ENCODE measurements around the gene LHX3.

LHX3 gene

DNA sequence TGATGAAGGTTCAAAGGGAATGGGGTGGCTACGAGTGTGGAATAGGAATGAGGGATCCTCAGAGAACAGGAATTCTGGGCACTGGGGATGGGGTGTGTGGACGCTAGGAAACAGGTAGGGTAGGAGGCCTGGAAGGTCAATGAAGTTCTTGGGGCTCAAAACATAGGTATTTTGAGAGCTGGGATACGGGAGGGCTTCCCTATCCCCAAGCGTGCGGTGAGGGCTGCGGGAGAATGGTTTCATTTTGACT, 40.0 kb upstream of the LHX3 start:
- TF ChIP-seq, protein P1, sequence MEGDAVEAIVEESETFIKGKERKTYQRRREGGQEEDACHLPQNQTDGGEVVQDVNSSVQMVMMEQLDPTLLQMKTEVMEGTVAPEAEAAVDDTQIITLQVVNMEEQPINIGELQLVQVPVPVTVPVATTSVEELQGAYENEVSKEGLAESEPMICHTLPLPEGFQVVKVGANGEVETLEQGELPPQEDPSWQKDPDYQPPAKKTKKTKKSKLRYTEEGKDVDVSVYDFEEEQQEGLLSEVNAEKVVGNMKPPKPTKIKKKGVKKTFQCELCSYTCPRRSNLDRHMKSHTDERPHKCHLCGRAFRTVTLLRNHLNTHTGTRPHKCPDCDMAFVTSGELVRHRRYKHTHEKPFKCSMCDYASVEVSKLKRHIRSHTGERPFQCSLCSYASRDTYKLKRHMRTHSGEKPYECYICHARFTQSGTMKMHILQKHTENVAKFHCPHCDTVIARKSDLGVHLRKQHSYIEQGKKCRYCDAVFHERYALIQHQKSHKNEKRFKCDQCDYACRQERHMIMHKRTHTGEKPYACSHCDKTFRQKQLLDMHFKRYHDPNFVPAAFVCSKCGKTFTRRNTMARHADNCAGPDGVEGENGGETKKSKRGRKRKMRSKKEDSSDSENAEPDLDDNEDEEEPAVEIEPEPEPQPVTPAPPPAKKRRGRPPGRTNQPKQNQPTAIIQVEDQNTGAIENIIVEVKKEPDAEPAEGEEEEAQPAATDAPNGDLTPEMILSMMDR (IDR thresholded peaks at IDR 0.05; ENCODE audit: low read depth, low read length) = no peak
- peak overlapping the region; percentile 84 for H3K4me3 ChIP-seq (ENCODE audit: low read depth, low read length)

DNA sequence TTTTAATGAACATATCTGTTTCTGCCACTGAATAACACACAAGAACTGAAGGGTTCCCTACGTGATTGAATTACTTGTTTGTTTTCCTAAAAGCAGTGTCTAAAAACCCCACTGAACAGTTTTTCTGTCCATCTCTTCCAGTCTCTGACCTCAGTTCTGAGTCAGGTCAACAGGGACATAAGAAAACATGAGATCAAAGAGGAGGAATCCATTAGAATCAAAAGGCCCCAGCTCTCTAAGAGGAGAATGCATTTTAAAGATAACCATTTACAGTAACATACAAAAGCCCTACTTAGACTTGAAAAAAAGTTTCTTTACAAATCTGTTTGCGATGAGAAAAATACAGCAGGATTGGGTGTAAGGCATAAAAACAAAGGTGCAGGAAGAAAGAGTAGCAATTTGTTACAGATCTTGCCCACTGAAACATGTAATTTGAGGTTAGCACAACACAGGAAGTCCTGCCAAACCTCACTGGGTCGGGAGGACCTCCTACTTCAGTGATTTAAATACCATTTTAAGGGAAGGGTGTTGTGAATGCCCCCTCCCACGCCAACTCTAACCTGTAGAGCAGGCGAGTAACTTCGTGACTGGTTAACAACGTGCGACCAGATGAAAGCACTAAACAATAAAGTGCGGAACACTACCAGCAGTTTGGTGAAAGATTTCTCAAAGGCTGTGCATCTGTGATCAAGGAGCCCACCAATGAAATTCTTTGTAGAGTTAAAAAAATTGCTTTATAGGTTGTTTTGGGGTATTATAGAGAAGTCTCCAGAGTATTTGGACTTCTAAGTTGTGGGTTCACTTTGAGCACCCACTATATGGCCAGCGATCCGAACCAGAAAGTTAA, 39.4 kb upstream of the LHX3 start:
- TF ChIP-seq, protein P1 (IDR thresholded peaks at IDR 0.05; ENCODE audit: low read depth, low read length) = no peak
- H3K4me3 ChIP-seq (ENCODE audit: low read depth, low read length) = peak overlapping the region; percentile 84

DNA sequence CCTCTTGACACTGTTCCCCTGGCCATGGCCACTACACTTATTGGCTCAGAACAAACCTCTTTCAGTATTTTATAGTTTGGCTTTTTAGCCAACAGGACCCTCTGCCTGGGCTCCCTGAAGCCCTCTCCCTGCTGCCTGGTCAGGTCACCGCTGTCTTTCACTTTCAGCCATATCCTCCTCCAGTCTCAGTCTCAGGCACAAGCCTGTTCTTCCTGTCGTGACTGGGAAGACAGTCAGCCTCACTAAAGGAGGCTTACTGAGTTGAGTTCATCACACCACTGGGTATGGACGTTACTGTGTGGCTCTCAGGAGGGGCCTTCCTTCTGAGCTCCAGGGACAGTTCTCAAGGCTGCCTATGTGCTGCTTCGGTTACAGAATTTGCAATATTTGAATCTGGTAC, 38.7 kb upstream of the LHX3 start:
- TF ChIP-seq, protein P1 (IDR thresholded peaks at IDR 0.05; ENCODE audit: low read depth, low read length) = no peak
- H3K4me3 ChIP-seq (ENCODE audit: low read depth, low read length) = no peak overlapping the region

- H3K4me3 ChIP-seq (ENCODE audit: low read depth, low read length) = no peak overlapping the region
- TF ChIP-seq, protein P1 (IDR thresholded peaks at IDR 0.05; ENCODE audit: low read depth, low read length) = no peak
Measured at GRCh38 chr9:136242918-136243525, 38.1 kb upstream of the LHX3 start.

GRCh38 chr9:136242248-136242647, 37.3 kb upstream of the LHX3 start:
- no peak overlapping the region for H3K4me3 ChIP-seq (ENCODE audit: low read depth, low read length)

DNA sequence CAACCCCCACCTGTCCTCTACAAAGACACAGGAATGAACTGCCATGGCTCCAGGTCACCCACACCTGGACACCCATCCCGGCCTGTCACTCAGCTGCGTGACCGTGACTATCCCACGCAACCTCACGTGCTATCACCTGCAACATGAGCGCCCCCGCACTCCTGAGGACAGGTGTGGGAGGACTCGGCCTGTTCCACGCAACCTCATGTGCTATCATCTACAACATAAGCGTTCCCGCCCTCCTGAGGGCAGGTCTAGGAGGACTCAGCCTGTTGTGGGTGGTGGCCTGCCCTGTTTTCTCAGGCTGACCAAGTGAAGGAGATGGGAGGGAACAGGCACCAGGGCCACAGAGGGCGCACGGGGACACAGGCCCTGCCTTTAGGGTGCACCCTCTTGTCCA, 36.6 kb upstream of the LHX3 start:
- no peak overlapping the region for H3K4me3 ChIP-seq (ENCODE audit: low read depth, low read length)
- TF ChIP-seq, protein P1 (IDR thresholded peaks at IDR 0.05; ENCODE audit: low read depth, low read length) = no peak

More at GRCh38 chr9:136242248-136242647, 37.3 kb upstream of the LHX3 start:
- TF ChIP-seq, protein P1 (IDR thresholded peaks at IDR 0.05; ENCODE audit: low read depth, low read length) = no peak

- TF ChIP-seq, protein P1 (IDR thresholded peaks at IDR 0.05; ENCODE audit: low read depth, low read length) = no peak
- H3K4me3 ChIP-seq (ENCODE audit: low read depth, low read length) = no peak overlapping the region
Measured at GRCh38 chr9:136240941-136241340, 36.0 kb upstream of the LHX3 start.

All from WI38 (cell line).